HCT116 (cell line): ENCODE data around the gene ARHGAP40. TPM values are rescaled to one million over a fixed set of nuclear protein-coding genes. Genes with fewer than 3 reads are reported as not detected.

Experiments
- ATAC-seq: fragments of 200-7000 bp; cut with Tn5 transposase; 2 replicates; pipeline ENCODE4 v1.9.1; 2020; ENCODE audit warnings: mild to moderate bottlenecking, moderate library complexity
- BruUV-seq: library from RNA; stranded (reverse); fragments of 400-500 nt; replicated peaks from 2 replicates; lab custom pipeline; 2021; lab: Mats Ljungman, UMichigan
- CTCF ChIA-PET: fragments of 300-600 bp; sonication (Branson Sonifier 250); formaldehyde crosslinking; loops from one replicate; lab custom pipeline; 2021; ENCODE audit warnings: antibody characterized with exemption; lab: Charles Lee
- POLR2A ChIA-PET: fragments of 300-600, 350-600 bp; sonication (Branson Sonifier 250); formaldehyde crosslinking; loops from one replicate; lab custom pipeline; 2021; ENCODE audit warnings: antibody characterized with exemption; lab: Charles Lee
- RAD21 ChIA-PET, 2 experiments: fragments of 300-600 bp; sonication (Branson Sonifier 250); formaldehyde crosslinking; loops; one replicate each; lab custom pipeline; 2023; ENCODE audit warnings: low total read pairs in 2 of 2; ENCODE audit not compliant: uncharacterized antibody in 2 of 2, unreplicated experiment in 2 of 2, low non-redundant PET in 1 of 2; lab: Charles Lee
- DNase-seq: peaks from one replicate; pipeline ENCODE4 v3.0.0-alpha.2; 2010; ENCODE audit warnings: low read depth, low spot score
- H2AFZ ChIP-seq: fragments of 200-600 bp; shearing (Covaris generic), sonication (generic); 2 replicates; pipeline ENCODE4 v1.6.1; 2017; ENCODE audit warnings: low read depth, mixed run types, mixed read lengths, antibody characterized with exemption, low read length; ENCODE audit not compliant: poor library complexity, severe bottlenecking
- H3K27ac ChIP-seq: 2 replicates; pipeline ENCODE4 v1.5.1; 2012; ENCODE audit warnings: low read depth, low read length
- H3K27me3 ChIP-seq: fragments of 200-600 bp; sonication (generic); 2 replicates; pipeline ENCODE4 v1.6.1; 2016; ENCODE audit warnings: mixed run types, low read length, mixed read lengths; ENCODE audit not compliant: insufficient read depth
- H3K36me3 ChIP-seq, 2 experiments: fragments of 200-500 bp in 1 of 2; fragments of 200-600 bp in 1 of 2; sonication (Bioruptor generic) in 1 of 2; sonication (generic) in 1 of 2; 2 replicates each; pipeline versions ENCODE4 v1.5.1 to v1.6.1; 2014 to 2016; ENCODE audit warnings: low read length in 2 of 2, inconsistent platforms in 1 of 2, mixed read lengths in 1 of 2, mixed run types in 1 of 2; ENCODE audit not compliant: insufficient read depth in 2 of 2, control insufficient read depth in 1 of 2
- H3K4me1 ChIP-seq, 2 experiments: fragments of 200-600 bp in 1 of 2; sonication (generic) in 1 of 2; 2 replicates each; pipeline versions ENCODE4 v1.5.1 to v1.6.1; 2012 to 2017; ENCODE audit warnings: low read length in 2 of 2, inconsistent platforms in 1 of 2, mild to moderate bottlenecking in 1 of 2, mixed read lengths in 1 of 2, mixed run types in 1 of 2, moderate library complexity in 1 of 2; ENCODE audit not compliant: insufficient read depth in 2 of 2, control insufficient read depth in 1 of 2
- H3K4me2 ChIP-seq: fragments of 200-600 bp; sonication (generic); 2 replicates; pipeline ENCODE4 v1.6.1; 2017; ENCODE audit warnings: mixed run types, low read length, mixed read lengths
- H3K4me3 ChIP-seq, 2 experiments: fragments of 200-600 bp in 1 of 2; sonication (generic) in 1 of 2; replicated peaks in 1 of 2; 2 replicates each; pipeline ENCODE4 v1.5.1; 2011 to 2016; ENCODE audit warnings: low read length in 2 of 2, control low read depth in 1 of 2, low read depth in 1 of 2, mild to moderate bottlenecking in 1 of 2, mixed read lengths in 1 of 2, mixed run types in 1 of 2
- H3K79me2 ChIP-seq: fragments of 200-600 bp; sonication (generic); 2 replicates; pipeline ENCODE4 v1.6.1; 2017; ENCODE audit warnings: mild to moderate bottlenecking, mixed run types, low read length, moderate library complexity, mixed read lengths; ENCODE audit not compliant: insufficient read depth
- H3K9ac ChIP-seq: fragments of 200-600 bp; sonication (generic); 2 replicates; pipeline ENCODE4 v1.6.1; 2016; ENCODE audit warnings: low read length, mixed read lengths
- H3K9me2 ChIP-seq: fragments of 200-600 bp; sonication (generic), shearing (Covaris generic); 2 replicates; pipeline ENCODE4 v1.6.1; 2017; ENCODE audit warnings: mixed run types, mild to moderate bottlenecking, moderate library complexity; ENCODE audit not compliant: insufficient read depth
- H3K9me3 ChIP-seq, 2 experiments: fragments of 200-500 bp in 1 of 2; fragments of 200-600 bp in 1 of 2; sonication (Bioruptor generic) in 1 of 2; sonication (generic) in 1 of 2; 2 replicates each; pipeline ENCODE4 v1.6.1; 2014 to 2017; ENCODE audit warnings: low read length in 2 of 2, mixed read lengths in 2 of 2, inconsistent platforms in 1 of 2, low read depth in 1 of 2, mild to moderate bottlenecking in 1 of 2, mixed run types in 1 of 2, moderate library complexity in 1 of 2; ENCODE audit not compliant: control insufficient read depth in 1 of 2, insufficient read depth in 1 of 2
- H4K20me1 ChIP-seq: fragments of 200-600 bp; sonication (generic), shearing (Covaris generic); 2 replicates; pipeline ENCODE4 v1.6.1; 2017; ENCODE audit warnings: mixed run types, mild to moderate bottlenecking, moderate library complexity; ENCODE audit not compliant: insufficient read depth
- ATF3 ChIP-seq: IDR thresholded peaks from 2 replicates; pipeline ENCODE4 v1.6.1; 2012
- CBX3 ChIP-seq: IDR thresholded peaks from 2 replicates; pipeline ENCODE4 v1.6.1; 2012; ENCODE audit warnings: low read depth
- CEBPB ChIP-seq: IDR thresholded peaks from 2 replicates; pipeline ENCODE4 v1.6.1; 2012; ENCODE audit warnings: low read depth
- EGR1 ChIP-seq: IDR thresholded peaks from 2 replicates; pipeline ENCODE4 v1.6.1; 2012; ENCODE audit warnings: low read depth
- ELF1 ChIP-seq: IDR thresholded peaks from 2 replicates; pipeline ENCODE4 v1.6.1; 2012; ENCODE audit warnings: low read depth, borderline replicate concordance
- EZH2phosphoT487 ChIP-seq: fragments of 200-600 bp; IDR thresholded peaks from 2 replicates; pipeline ENCODE4 v1.6.1; 2018; ENCODE audit warnings: antibody characterized with exemption, borderline replicate concordance
- POLR2A ChIP-seq: IDR thresholded peaks from 2 replicates; pipeline ENCODE4 v1.7.0; 2011; ENCODE audit warnings: borderline replicate concordance; ENCODE audit not compliant: insufficient read depth, insufficient read length; ENCODE audit errors: extremely low read depth
- POLR2AphosphoS5 ChIP-seq: IDR thresholded peaks from 2 replicates; pipeline ENCODE4 v1.6.1; 2011; ENCODE audit warnings: mild to moderate bottlenecking, low read depth, low read length, moderate library complexity
- RAD21 ChIP-seq: IDR thresholded peaks from 2 replicates; pipeline ENCODE4 v1.6.1; 2012; ENCODE audit warnings: low read depth, mild to moderate bottlenecking
- SIN3A ChIP-seq: IDR thresholded peaks from 2 replicates; pipeline ENCODE4 v1.6.1; 2012; ENCODE audit warnings: low read depth
- SRF ChIP-seq: IDR thresholded peaks from 2 replicates; pipeline ENCODE4 v1.6.1; 2012; ENCODE audit warnings: low read depth
- TCF7L2 ChIP-seq: IDR thresholded peaks from 2 replicates; pipeline ENCODE4 v1.7.0; 2011; ENCODE audit warnings: borderline replicate concordance, inconsistent platforms; ENCODE audit not compliant: insufficient read depth, insufficient read length; ENCODE audit errors: extremely low read depth
- YY1 ChIP-seq: IDR thresholded peaks from 2 replicates; pipeline ENCODE4 v1.6.1; 2011; ENCODE audit warnings: low read length, low read depth, moderate library complexity, mild to moderate bottlenecking; ENCODE audit not compliant: insufficient replicate concordance; ENCODE audit errors: extremely low read depth
- ZFX ChIP-seq: fragments of 450-650 bp; IDR thresholded peaks from 2 replicates; pipeline ENCODE4 v1.6.1; 2017
- ZNF274 ChIP-seq: fragments of 200-500 bp; sonication (Bioruptor generic); IDR thresholded peaks from 2 replicates; pipeline ENCODE4 v1.6.1; 2014; ENCODE audit warnings: mild to moderate bottlenecking, low read depth, low read length, inconsistent platforms
- intact Hi-C: fragments of 100-400 bp; cut with micrococcal nuclease; formaldehyde crosslinking; loops from 2 replicates; pipeline ENCODE4 v1.10.0; 2022
- total RNA-seq: library from RNA; stranded (reverse); gene quantifications from one replicate; pipeline ENCODE4 v1.2.1, GENCODE V29; 2021; ENCODE audit not compliant: unreplicated experiment
- TF ChIP-seq, protein P1 (sequence below): IDR thresholded peaks from 2 replicates; pipeline ENCODE4 v1.6.1; 2011; ENCODE audit warnings: mild to moderate bottlenecking, low read length, moderate library complexity; ENCODE audit not compliant: insufficient replicate concordance; ENCODE audit errors: extremely low read depth

The ARHGAP40 gene
- total RNA-seq, 1 experiment from 2014 or later, result 3.4 TPM

- H4K20me1 ChIP-seq, result no peaks in the 10 kb centered on the region
- TF ChIP-seq ZNF274 (no peak), EZH2phosphoT487 (no peak), SRF (no peak), EGR1 (no peak), YY1 (no peak), TCF7L2 (no peak)
- no peaks in the 10 kb centered on the region for H3K4me1 ChIP-seq
- no peak for ATAC-seq
- no peaks in the 10 kb centered on the region for H3K9me2 ChIP-seq
- H3K4me2 ChIP-seq, result no peak overlapping the region
- intact Hi-C loops, result no loop called here
- H3K9me3 ChIP-seq, result no peaks in the 10 kb centered on the region
- H3K27ac ChIP-seq, result no peak overlapping the region
- ChIA-PET CTCF (no interaction called here), RAD21 (no interaction called here), POLR2A (no interaction called here)
- H2AFZ ChIP-seq, result no peak overlapping the region
- no peaks in the 10 kb centered on the region for H3K36me3 ChIP-seq
- no peak for DNase-seq
- H3K79me2 ChIP-seq, result no peaks in the 10 kb centered on the region
- H3K4me3 ChIP-seq, result no peak overlapping the region
- BruUV-seq, result no TSS peak
- no peak overlapping the region for H3K9ac ChIP-seq
- H3K27me3 ChIP-seq, result peaks cover 13% of the 10 kb centered on the region; the same call in 1 of the 2 replicates
These were observed 62.7 kb downstream of the ARHGAP40 start for GRCh38 chr20:38664284-38664683.

DNA sequence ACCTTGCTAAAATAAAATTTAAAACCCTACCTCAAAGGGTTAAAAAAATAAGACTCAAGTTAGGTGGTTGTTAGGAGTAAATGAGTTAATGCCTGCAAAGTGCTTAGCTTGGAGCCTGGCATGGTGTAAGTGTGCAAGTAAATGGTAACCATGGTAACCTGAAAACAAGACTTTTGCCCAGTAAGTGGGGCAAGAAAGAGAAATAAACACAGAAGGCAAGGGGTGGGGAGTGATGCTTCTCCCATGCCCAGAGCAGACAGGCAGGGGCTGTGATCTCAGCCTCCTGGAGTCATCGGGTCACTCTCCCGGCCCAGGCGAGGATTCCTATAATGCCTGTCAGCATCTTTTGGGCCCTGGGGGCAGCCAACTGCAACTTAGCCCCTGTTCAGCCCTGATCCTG lies 63.5 kb downstream of the ARHGAP40 start:
- H3K9me2 ChIP-seq, result no peaks in the 10 kb centered on the region
- no peaks in the 10 kb centered on the region for H3K79me2 ChIP-seq
- H3K27me3 ChIP-seq, result peaks cover 13% of the 10 kb centered on the region; the same call in 1 of the 2 replicates
- no peaks in the 10 kb centered on the region for H4K20me1 ChIP-seq
- ChIA-PET RAD21 (no interaction called here), CTCF (no interaction called here), POLR2A (no interaction called here)
- H3K9me3 ChIP-seq, result no peaks in the 10 kb centered on the region
- H3K4me1 ChIP-seq, result no peaks in the 10 kb centered on the region
- no peak overlapping the region for H2AFZ ChIP-seq
- H3K9ac ChIP-seq, result no peak overlapping the region
- no peak overlapping the region for H3K27ac ChIP-seq
- H3K36me3 ChIP-seq, result no peaks in the 10 kb centered on the region
- H3K4me3 ChIP-seq, result no peak overlapping the region
- ATAC-seq (no peak), DNase-seq (no peak)
- H3K4me2 ChIP-seq, result no peak overlapping the region
- TF ChIP-seq EGR1 (no peak), POLR2A (no peak), ATF3 (no peak), EZH2phosphoT487 (no peak), SIN3A (no peak), ZFX (no peak), CEBPB (no peak), ELF1 (no peak), CBX3 (no peak), ZNF274 (no peak), TCF7L2 (no peak), SRF (no peak), POLR2AphosphoS5 (no peak), RAD21 (no peak)
- TF ChIP-seq, protein P1, sequence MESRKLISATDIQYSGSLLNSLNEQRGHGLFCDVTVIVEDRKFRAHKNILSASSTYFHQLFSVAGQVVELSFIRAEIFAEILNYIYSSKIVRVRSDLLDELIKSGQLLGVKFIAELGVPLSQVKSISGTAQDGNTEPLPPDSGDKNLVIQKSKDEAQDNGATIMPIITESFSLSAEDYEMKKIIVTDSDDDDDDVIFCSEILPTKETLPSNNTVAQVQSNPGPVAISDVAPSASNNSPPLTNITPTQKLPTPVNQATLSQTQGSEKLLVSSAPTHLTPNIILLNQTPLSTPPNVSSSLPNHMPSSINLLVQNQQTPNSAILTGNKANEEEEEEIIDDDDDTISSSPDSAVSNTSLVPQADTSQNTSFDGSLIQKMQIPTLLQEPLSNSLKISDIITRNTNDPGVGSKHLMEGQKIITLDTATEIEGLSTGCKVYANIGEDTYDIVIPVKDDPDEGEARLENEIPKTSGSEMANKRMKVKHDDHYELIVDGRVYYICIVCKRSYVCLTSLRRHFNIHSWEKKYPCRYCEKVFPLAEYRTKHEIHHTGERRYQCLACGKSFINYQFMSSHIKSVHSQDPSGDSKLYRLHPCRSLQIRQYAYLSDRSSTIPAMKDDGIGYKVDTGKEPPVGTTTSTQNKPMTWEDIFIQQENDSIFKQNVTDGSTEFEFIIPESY, result no peak
- intact Hi-C loops, result no loop called here
- BruUV-seq, result no TSS peak
